Astrocyte (in vitro differentiated cells and primary cell): ENCODE results near the gene CEP350. TPM values are rescaled to one million over a fixed set of nuclear protein-coding genes. Genes with fewer than 3 reads are reported as not detected.

ENCODE experiments used
- DNase-seq: peaks from one replicate; pipeline ENCODE4 v3.0.0-alpha.2; 2010; ENCODE audit warnings: low read depth
- FAIRE-seq: peaks from 2 replicates; lab custom pipeline; 2011; peaks lifted over from hg19 to GRCh38; lab: Jason Lieb, UNC
- H2AFZ ChIP-seq: 2 replicates; pipeline ENCODE4 v1.6.0; 2012; ENCODE audit warnings: low read depth, low read length, inconsistent platforms
- H3K27ac ChIP-seq: 2 replicates; pipeline ENCODE4 v1.5.1; 2011; ENCODE audit warnings: low read depth, low read length, inconsistent platforms
- H3K27me3 ChIP-seq: 2 replicates; pipeline ENCODE4 v1.6.0; 2011; ENCODE audit warnings: low read length, inconsistent platforms; ENCODE audit not compliant: insufficient read depth
- H3K36me3 ChIP-seq: 2 replicates; pipeline ENCODE4 v1.5.1; 2011; ENCODE audit warnings: low read length, inconsistent platforms; ENCODE audit not compliant: insufficient read depth
- H3K4me1 ChIP-seq: 2 replicates; pipeline ENCODE4 v1.5.1; 2011; ENCODE audit warnings: low read length, inconsistent platforms; ENCODE audit not compliant: insufficient read depth
- H3K4me2 ChIP-seq: 2 replicates; pipeline ENCODE4 v1.6.0; 2012; ENCODE audit warnings: low read length, inconsistent platforms
- H3K4me3 ChIP-seq: 2 replicates; pipeline ENCODE4 v1.5.1; 2011; ENCODE audit warnings: low read depth, mild to moderate bottlenecking, low read length, inconsistent platforms; ENCODE audit not compliant: insufficient read depth
- H3K79me2 ChIP-seq: 2 replicates; pipeline ENCODE4 v1.6.0; 2012; ENCODE audit warnings: mild to moderate bottlenecking, low read length, inconsistent platforms; ENCODE audit not compliant: insufficient read depth
- H3K9ac ChIP-seq: 2 replicates; pipeline ENCODE4 v1.6.0; 2012; ENCODE audit warnings: mild to moderate bottlenecking, low read length, inconsistent platforms
- H3K9me3 ChIP-seq: 2 replicates; pipeline ENCODE4 v1.5.1; 2012; ENCODE audit warnings: low read depth, mild to moderate bottlenecking, low read length, inconsistent platforms; ENCODE audit not compliant: insufficient read depth
- H4K20me1 ChIP-seq: 2 replicates; pipeline ENCODE4 v1.6.0; 2012; ENCODE audit warnings: low read length, inconsistent platforms; ENCODE audit not compliant: insufficient read depth
- H3K27ac Mint-ChIP-seq: one replicate; pipeline ENCODE4 v1.8.0; 2021; ENCODE audit warnings: mild to moderate bottlenecking, mixed read lengths; ENCODE audit not compliant: unreplicated experiment
- H3K27me3 Mint-ChIP-seq: one replicate; pipeline ENCODE4 v1.8.0; 2021; ENCODE audit warnings: low read depth, mixed read lengths; ENCODE audit not compliant: unreplicated experiment
- H3K36me3 Mint-ChIP-seq: one replicate; pipeline ENCODE4 v1.8.0; 2021; ENCODE audit warnings: low read depth, mixed read lengths; ENCODE audit not compliant: unreplicated experiment
- H3K4me1 Mint-ChIP-seq: one replicate; pipeline ENCODE4 v1.8.0; 2021; ENCODE audit warnings: low read depth, mixed read lengths; ENCODE audit not compliant: unreplicated experiment
- H3K4me3 Mint-ChIP-seq: one replicate; pipeline ENCODE4 v1.8.0; 2021; ENCODE audit warnings: mild to moderate bottlenecking, moderate library complexity, mixed read lengths; ENCODE audit not compliant: unreplicated experiment
- H3K9me3 Mint-ChIP-seq: one replicate; pipeline ENCODE4 v1.8.0; 2021; ENCODE audit warnings: mild to moderate bottlenecking, mixed read lengths; ENCODE audit not compliant: unreplicated experiment
- EZH2 ChIP-seq: IDR thresholded peaks from 2 replicates; pipeline ENCODE4 v1.6.1; 2012; ENCODE audit warnings: mild to moderate bottlenecking, low read length, inconsistent platforms; ENCODE audit not compliant: insufficient read depth
- total RNA-seq: library from RNA; stranded (reverse); gene quantifications from 2 replicates; pipeline ENCODE4 v1.2.1, GENCODE V29; 2021
- TF ChIP-seq, protein P1 (sequence below): IDR thresholded peaks from 2 replicates; pipeline ENCODE4 v1.5.1; 2011; ENCODE audit warnings: low read depth, mild to moderate bottlenecking, inconsistent platforms, low read length, moderate library complexity; ENCODE audit not compliant: insufficient read depth

Gene CEP350
- total RNA-seq, 1 donor from 2014 or later, result 29.2 TPM

DNA sequence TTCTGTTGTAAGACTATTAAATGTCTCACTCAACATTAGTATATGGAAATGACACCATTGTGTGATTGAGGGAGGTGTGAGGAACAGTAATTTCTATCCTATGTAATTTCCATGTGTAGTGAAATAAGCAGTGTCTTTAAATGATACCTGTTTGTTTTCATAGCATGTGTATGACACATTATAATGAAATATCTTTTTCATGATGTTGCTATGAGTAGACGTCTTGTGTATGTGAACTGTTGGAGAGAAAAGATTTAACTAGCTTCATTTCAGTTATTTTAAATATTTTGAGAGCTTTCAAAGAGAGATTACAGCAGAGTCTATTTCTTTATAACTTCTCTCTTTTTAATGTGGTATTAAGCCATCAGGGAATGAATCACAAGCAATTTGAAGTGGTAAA is 128.6 kb downstream of the CEP350 start:
- Mint-ChIP-seq H3K4me3 (no peak overlapping the region), H3K27me3 (no peaks in the 10 kb centered on the region), H3K27ac (no peak overlapping the region), H3K36me3 (no peaks in the 10 kb centered on the region), H3K9me3 (no peaks in the 10 kb centered on the region), H3K4me1 (no peaks in the 10 kb centered on the region)
- DNase-seq, result no peak
- no peaks in the 10 kb centered on the region for H3K36me3 ChIP-seq
- no peak overlapping the region for H3K27ac ChIP-seq
- H3K27me3 ChIP-seq, result no peaks in the 10 kb centered on the region
- H3K4me3 ChIP-seq, result no peak overlapping the region
- no peak for FAIRE-seq
- H3K4me1 ChIP-seq, result no peaks in the 10 kb centered on the region
- no peak overlapping the region for H3K4me2 ChIP-seq
- H4K20me1 ChIP-seq, result no peaks in the 10 kb centered on the region
- H3K79me2 ChIP-seq, result no peaks in the 10 kb centered on the region
- no peak overlapping the region for H2AFZ ChIP-seq
- no peak overlapping the region for H3K9ac ChIP-seq
- no peaks in the 10 kb centered on the region for H3K9me3 ChIP-seq
- TF ChIP-seq, protein P1, sequence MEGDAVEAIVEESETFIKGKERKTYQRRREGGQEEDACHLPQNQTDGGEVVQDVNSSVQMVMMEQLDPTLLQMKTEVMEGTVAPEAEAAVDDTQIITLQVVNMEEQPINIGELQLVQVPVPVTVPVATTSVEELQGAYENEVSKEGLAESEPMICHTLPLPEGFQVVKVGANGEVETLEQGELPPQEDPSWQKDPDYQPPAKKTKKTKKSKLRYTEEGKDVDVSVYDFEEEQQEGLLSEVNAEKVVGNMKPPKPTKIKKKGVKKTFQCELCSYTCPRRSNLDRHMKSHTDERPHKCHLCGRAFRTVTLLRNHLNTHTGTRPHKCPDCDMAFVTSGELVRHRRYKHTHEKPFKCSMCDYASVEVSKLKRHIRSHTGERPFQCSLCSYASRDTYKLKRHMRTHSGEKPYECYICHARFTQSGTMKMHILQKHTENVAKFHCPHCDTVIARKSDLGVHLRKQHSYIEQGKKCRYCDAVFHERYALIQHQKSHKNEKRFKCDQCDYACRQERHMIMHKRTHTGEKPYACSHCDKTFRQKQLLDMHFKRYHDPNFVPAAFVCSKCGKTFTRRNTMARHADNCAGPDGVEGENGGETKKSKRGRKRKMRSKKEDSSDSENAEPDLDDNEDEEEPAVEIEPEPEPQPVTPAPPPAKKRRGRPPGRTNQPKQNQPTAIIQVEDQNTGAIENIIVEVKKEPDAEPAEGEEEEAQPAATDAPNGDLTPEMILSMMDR, result no peak
- no peak for TF ChIP-seq EZH2

DNA sequence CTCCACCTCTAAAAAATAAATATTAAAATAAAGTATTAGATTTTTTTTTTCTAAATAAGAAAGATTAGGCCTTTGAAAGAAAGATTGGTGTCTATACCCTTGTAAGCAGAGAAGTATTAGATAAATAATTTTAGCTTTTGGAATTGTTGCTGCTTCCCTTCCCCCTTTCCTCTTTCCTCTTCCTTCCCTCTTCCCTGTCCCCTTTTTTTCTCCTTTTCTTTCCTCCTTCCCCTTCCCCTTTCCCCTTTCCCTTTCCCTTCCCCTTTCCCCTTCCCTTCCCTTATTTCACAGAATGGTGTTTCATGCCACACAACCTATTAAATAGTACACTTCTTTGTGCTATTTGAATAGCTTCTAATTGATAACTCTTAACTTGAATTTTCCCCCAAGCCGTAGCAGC is 130.3 kb downstream of the CEP350 start:
- no peaks in the 10 kb centered on the region for H3K9me3 Mint-ChIP-seq
- Histone ChIP-seq H3K4me2 (no peak overlapping the region), H3K9ac (no peak overlapping the region), H4K20me1 (no peaks in the 10 kb centered on the region), H3K27ac (no peak overlapping the region), H3K4me3 (no peak overlapping the region), H3K27me3 (no peaks in the 10 kb centered on the region), H3K79me2 (no peaks in the 10 kb centered on the region), H3K4me1 (no peaks in the 10 kb centered on the region), H3K36me3 (no peaks in the 10 kb centered on the region), H3K9me3 (no peaks in the 10 kb centered on the region), H2AFZ (no peak overlapping the region)
- TF ChIP-seq EZH2, result no peak
- TF ChIP-seq, protein P1, result no peak
- no peaks in the 10 kb centered on the region for H3K4me1 Mint-ChIP-seq
- no peak overlapping the region for H3K4me3 Mint-ChIP-seq
- no peaks in the 10 kb centered on the region for H3K27me3 Mint-ChIP-seq
- H3K27ac Mint-ChIP-seq, result no peak overlapping the region
- no peak for DNase-seq
- H3K36me3 Mint-ChIP-seq, result peaks cover 6% of the 10 kb centered on the region
- no peak for FAIRE-seq

DNA sequence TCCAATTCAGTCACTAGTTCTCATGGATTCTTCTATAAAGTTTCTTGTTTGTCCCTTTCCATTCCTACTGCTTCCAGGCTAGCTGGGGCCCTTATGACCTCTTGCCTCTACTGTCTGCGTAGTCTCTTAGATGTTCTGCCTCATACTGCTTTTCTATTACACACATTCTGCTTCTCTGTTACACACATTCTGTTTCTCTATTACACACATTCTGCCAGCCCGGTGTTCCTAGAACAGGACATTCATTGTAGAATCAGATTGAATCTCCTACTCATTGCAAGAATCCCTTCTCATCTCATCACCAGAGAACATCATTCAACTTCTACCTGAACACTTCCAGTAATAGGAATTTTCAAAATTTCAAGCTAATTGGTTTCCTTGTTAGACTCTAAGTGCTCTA is 130.7 kb downstream of the CEP350 start:
- H3K4me1 Mint-ChIP-seq, result no peaks in the 10 kb centered on the region
- no peak overlapping the region for H3K27ac ChIP-seq
- H3K36me3 Mint-ChIP-seq, result peaks cover 6% of the 10 kb centered on the region
- TF ChIP-seq EZH2, result no peak
- TF ChIP-seq, protein P1, result no peak
- no peaks in the 10 kb centered on the region for H3K36me3 ChIP-seq
- H4K20me1 ChIP-seq, result no peaks in the 10 kb centered on the region
- H3K4me2 ChIP-seq, result no peak overlapping the region
- no peak overlapping the region for H3K4me3 Mint-ChIP-seq
- no peaks in the 10 kb centered on the region for H3K4me1 ChIP-seq
- H3K79me2 ChIP-seq, result no peaks in the 10 kb centered on the region
- no peak for DNase-seq
- no peak overlapping the region for H3K27ac Mint-ChIP-seq
- H3K4me3 ChIP-seq, result no peak overlapping the region
- no peak overlapping the region for H2AFZ ChIP-seq
- FAIRE-seq, result no peak
- no peaks in the 10 kb centered on the region for H3K9me3 ChIP-seq
- H3K27me3 ChIP-seq, result no peaks in the 10 kb centered on the region
- H3K27me3 Mint-ChIP-seq, result no peaks in the 10 kb centered on the region
- no peaks in the 10 kb centered on the region for H3K9me3 Mint-ChIP-seq
- H3K9ac ChIP-seq, result no peak overlapping the region
